Esophagus squamous epithelium (tissue), 4 donors: Measurements from ENCODE around the gene RAPGEF1.

ENCODE experiments used
- POLR2A ChIP-seq, 4 donors: fragments of 450-650 bp; IDR thresholded peaks; one replicate each; pipeline ENCODE4 v1.6.1; 2017; ENCODE audit warnings: antibody characterized with exemption in 4 of 4, mild to moderate bottlenecking in 4 of 4, moderate library complexity in 3 of 4
- TF ChIP-seq, protein P1 (sequence below), 6 experiments: fragments of 450-650 bp in 4 of 6; fragments of 200-600 bp in 2 of 6; sonication (generic) in 2 of 6; IDR thresholded peaks; one replicate each; pipeline ENCODE4 v1.5.1; 2016 to 2019; ENCODE audit warnings: antibody characterized with exemption in 6 of 6, mild to moderate bottlenecking in 4 of 6, moderate library complexity in 4 of 6

DNA sequence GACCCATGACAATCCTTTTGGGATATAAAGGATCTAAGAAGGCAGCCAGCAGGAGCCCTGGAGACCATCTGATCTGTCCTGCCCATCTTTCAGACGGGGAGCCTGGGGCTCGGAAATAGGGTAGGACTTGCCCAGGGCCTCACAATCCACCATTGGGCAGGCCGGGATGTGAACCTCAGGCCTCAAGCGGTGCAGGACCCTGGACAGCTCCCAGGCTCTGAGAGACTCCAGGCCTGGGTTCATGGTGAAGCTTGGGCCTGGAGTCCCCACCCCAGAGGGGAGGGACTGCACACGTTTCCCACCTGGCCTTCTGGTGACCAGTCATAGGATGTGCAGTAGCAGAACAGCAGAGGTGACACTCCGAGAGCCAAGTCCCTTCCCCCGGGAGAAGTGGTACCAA is 36.6 kb upstream of the RAPGEF1 start:
- no peak for TF ChIP-seq POLR2A (IDR thresholded peaks at IDR 0.05)
- TF ChIP-seq, protein P1, sequence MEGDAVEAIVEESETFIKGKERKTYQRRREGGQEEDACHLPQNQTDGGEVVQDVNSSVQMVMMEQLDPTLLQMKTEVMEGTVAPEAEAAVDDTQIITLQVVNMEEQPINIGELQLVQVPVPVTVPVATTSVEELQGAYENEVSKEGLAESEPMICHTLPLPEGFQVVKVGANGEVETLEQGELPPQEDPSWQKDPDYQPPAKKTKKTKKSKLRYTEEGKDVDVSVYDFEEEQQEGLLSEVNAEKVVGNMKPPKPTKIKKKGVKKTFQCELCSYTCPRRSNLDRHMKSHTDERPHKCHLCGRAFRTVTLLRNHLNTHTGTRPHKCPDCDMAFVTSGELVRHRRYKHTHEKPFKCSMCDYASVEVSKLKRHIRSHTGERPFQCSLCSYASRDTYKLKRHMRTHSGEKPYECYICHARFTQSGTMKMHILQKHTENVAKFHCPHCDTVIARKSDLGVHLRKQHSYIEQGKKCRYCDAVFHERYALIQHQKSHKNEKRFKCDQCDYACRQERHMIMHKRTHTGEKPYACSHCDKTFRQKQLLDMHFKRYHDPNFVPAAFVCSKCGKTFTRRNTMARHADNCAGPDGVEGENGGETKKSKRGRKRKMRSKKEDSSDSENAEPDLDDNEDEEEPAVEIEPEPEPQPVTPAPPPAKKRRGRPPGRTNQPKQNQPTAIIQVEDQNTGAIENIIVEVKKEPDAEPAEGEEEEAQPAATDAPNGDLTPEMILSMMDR (IDR thresholded peaks at IDR 0.05), result no peak
